ENCODE measurements around the gene KCNC3. TPM values are rescaled to one million over a fixed set of nuclear protein-coding genes. Genes with fewer than 3 reads are reported as not detected.
"Not testable (repeated sequence)": the region's sequence is repeated elsewhere in the genome, so short reads cannot be mapped to it uniquely, and the experiment has no call there.

KCNC3 gene
- total RNA-seq, 2 experiments from 2014 or later: 5.4 to 6.2 TPM

DNA sequence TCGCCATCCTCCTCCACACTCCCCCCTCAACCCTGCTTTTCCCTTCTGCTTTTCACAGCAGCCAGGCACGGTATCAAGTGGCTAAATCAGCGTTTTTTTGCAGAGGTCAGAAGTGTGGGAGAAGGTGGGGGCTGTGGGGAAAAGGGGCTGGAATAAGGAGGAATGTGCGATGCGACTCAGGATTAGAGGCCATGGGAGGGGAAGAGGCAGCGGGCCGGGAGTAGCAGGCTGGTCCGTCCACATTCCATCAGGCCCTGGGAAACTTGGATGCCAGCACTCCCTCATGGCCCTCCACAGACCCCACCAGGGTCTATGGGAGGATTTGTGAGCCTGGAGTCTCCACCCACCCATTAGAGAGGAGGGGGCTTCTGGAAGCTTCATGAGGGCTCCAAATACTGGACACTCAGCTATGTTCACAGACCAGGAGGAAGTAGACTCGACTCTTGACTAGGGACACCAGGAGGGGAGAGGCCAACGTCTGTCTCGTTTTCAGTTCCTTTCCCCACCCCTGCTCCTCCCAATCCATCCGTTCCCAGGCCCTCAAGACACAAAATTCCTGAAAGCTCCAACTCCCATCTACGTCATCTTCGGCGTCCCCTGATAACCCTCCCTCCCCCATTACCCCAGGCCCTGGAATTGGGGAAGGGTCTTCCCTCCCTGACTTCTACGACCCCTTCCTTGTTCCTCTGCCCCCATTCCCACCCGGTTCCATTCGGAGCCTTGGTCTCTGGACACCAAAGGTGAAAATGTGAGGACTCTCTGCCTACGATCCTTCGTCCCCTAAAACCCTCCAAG, 3.3 kb upstream of the KCNC3 start:
- CTCF ChIA-PET: interaction anchor here (1.5 to 2.0 kb wide), 3 partner anchors 25 to 128 kb away, joined by 4 to 11 read pairs (median 6); no protein-coding TSS in a partner anchor

DNA sequence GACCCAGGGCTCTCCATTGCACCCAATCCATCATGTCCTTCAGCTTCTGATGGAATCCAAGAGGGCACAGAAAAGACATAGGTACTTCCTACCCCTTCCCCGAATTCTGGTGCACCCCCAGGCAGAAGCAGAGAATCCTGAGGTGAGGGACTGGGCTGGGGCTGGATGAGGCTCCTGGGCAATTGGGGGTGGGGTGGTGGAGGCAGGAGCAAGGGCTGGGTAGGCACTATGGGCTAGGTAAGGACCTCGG, 2.7 kb upstream of the KCNC3 start:
- Mint-ChIP-seq H3K4me3 (peak overlapping the region; percentile 79), H3K36me3 (peaks cover 27% of the 10 kb centered on the region), H3K27me3 (peaks cover 44% of the 10 kb centered on the region), H3K9me3 (no peaks in the 10 kb centered on the region), H3K27ac (peak overlapping the region; percentile 83), H3K4me1 (ENCODE audit: low read depth) (peaks cover 69% of the 10 kb centered on the region)
- ChIA-PET CTCF (no interaction called here), POLR2A (no interaction called here)
- no peak for DNase-seq
- intact Hi-C loops (cut with micrococcal nuclease): loop anchor here (10.0 kb wide), 1 partner anchor 473 kb away; no protein-coding TSS in a partner anchor

More for the DNA sequence above, 3.3 kb upstream of the KCNC3 start:
- H3K4me3 Mint-ChIP-seq: peak overlapping the region; percentile 79
- no peaks in the 10 kb centered on the region for H3K9me3 Mint-ChIP-seq
- intact Hi-C loops (cut with micrococcal nuclease): loop anchor here (1.0 to 10.0 kb wide), 3 partner anchors 44 to 472 kb away; partner anchors contain the start of genes NR1H2 and POLD1
- H3K4me1 Mint-ChIP-seq (ENCODE audit: low read depth): peaks cover 64% of the 10 kb centered on the region
- POLR2A ChIA-PET: no interaction called here
- peak; percentile 17 for DNase-seq
- H3K36me3 Mint-ChIP-seq: peaks cover 24% of the 10 kb centered on the region
- peaks cover 39% of the 10 kb centered on the region for H3K27me3 Mint-ChIP-seq
- H3K27ac Mint-ChIP-seq: peak overlapping the region; percentile 83

DNA sequence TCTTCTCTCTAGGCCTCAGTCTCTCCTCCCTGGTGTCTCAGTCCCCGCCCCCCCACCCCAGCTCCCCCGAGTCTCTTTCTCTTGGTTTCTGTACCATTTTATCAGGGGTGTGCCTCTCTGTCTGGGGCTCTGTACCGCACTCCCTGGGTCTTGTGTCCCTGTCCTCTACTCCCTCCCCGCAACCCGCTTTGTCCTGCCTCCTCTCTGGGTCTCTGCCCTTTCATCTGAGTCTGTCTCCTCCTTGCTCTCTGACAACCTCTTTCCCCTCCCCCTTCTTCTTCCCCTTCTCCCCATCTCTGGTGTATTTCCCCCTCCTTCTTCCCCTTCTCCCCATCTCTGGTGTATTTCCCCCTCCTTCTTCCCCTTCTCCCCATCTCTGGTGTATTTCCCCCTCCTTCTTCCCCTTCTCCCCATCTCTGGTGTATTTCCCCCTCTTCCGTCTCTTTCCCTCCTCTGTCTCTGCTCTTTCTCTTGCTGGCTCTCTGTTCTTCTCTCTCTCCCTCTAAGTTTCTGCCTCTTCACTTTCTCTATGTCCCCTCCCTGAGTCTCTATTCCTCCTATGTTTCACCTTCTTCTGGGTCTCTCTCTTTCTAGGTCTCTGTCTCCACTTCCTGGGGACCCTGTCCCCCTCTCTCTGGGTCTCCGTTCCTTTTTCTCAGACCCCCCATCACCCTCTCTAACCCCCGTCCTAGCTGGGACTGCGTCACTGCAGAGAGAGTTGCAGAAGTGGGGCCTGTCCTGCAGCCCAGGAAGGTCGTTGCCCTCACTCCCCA, 2.2 kb upstream of the KCNC3 start:
- DNase-seq: peak; percentile 45
- Mint-ChIP-seq H3K4me1 (ENCODE audit: low read depth) (peaks cover 74% of the 10 kb centered on the region), H3K27me3 (peaks cover 49% of the 10 kb centered on the region), H3K4me3 (peak overlapping the region; percentile 79), H3K9me3 (no peaks in the 10 kb centered on the region), H3K36me3 (peaks cover 29% of the 10 kb centered on the region), H3K27ac (peak overlapping the region; percentile 83)
- CTCF ChIA-PET: no interaction called here
- POLR2A ChIA-PET: no interaction called here
- intact Hi-C loops (cut with micrococcal nuclease): loop anchor here (10.0 kb wide), 1 partner anchor 473 kb away; no protein-coding TSS in a partner anchor

DNA sequence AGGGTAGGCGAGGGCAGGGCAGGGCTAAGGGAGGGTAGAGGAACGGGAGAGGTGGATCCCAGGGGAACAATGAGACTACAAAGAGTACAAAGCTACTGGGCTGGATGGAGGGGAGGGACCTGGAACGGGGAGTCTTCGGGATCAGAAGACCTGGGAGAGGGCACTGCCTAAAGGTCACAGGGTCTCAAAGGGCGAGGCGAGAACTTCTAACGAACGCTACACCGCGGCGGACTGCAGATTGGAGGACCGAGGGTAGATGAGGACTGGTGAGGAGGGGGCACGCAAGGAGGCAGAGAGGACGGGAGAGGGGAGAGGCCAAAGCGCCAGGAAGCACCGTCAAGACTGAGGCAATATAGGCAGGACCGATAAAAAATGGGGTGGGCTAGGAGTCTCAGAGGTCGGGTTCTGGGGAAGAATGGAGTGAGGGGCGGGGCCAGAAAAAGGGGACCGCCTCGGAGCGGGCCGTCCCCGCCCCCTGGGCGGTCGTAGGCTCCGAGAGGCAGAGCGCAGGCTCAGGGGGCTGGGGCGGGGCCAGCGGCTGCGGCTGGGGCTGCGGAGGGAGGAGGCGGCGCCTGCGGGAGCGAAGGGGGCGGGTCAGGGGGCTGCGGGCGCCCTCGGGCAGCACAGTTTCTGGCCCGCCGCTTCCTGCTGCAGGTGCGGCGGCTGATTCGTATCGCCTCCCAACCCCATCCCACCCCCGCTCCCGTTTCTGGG, 1.3 kb upstream of the KCNC3 start:
- H3K27ac Mint-ChIP-seq: peak overlapping the region; percentile 88
- intact Hi-C loops (cut with micrococcal nuclease): loop anchor here (10.0 kb wide), 1 partner anchor 474 kb away; no protein-coding TSS in a partner anchor
- H3K36me3 Mint-ChIP-seq: peaks cover 25% of the 10 kb centered on the region
- CTCF ChIA-PET: no interaction called here
- peaks cover 76% of the 10 kb centered on the region for H3K4me1 Mint-ChIP-seq (ENCODE audit: low read depth)
- peak; percentile 94 for DNase-seq
- H3K27me3 Mint-ChIP-seq: peaks cover 52% of the 10 kb centered on the region
- peak overlapping the region; percentile 82 for H3K4me3 Mint-ChIP-seq
- POLR2A ChIA-PET: no interaction called here
- no peaks in the 10 kb centered on the region for H3K9me3 Mint-ChIP-seq

DNA sequence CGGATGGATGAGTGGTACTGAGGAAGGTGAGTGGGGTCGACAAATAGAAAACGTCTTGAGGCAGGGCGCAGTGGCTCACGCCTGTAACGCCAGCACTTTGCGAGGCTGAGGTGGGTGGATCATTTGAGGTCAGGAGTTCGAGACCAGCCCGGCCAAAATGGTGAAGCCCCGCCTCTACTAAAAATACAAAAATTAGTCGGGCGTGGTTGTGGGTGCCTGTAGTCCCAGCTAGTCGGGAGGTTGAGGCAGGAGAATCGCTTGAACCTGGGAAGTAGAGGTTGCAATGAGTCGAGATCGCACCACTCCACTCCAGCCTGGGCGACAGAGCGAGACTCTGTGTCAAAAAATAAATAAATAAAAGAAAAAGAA, 733 bp upstream of the KCNC3 start:
- CTCF ChIA-PET: interaction anchor here (1.9 kb wide), 1 partner anchor 29 kb away, joined by 11 read pairs; no protein-coding TSS in a partner anchor
- H3K27me3 Mint-ChIP-seq: peaks cover 49% of the 10 kb centered on the region
- POLR2A ChIA-PET, H3K9me3 Mint-ChIP-seq: not testable (repeated sequence)
- peaks cover 21% of the 10 kb centered on the region for H3K36me3 Mint-ChIP-seq
- peak overlapping the region; percentile 88 for H3K27ac Mint-ChIP-seq
- peak; percentile 49 for DNase-seq
- peak overlapping the region; percentile 82 for H3K4me3 Mint-ChIP-seq
- intact Hi-C loops (cut with micrococcal nuclease): loop anchor here (1.0 to 10.0 kb wide), 7 partner anchors 17 to 653 kb away; partner anchors contain the start of genes PRMT1, VRK3 and ZNF473
- peaks cover 71% of the 10 kb centered on the region for H3K4me1 Mint-ChIP-seq (ENCODE audit: low read depth)

DNA sequence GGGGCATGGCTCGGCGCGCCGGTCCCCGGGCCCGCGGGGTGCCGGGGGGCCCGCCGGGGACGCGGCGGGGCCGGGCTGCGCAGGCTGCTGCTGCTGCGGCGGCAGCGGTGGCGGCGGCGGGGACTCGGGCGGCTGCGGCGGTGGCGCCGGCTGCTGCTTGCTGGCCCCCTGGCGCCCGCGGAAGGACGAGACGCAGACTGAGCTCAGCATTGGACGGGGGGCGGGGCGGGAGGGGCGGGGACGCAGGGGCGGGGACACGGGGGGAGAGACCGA, 368 bp downstream of the KCNC3 start:
- ChIA-PET CTCF (interaction anchor here (0.7 to 1.9 kb wide), 9 partner anchors 11 to 74 kb away, joined by 3 to 11 read pairs (median 5); partner anchors contain the start of gene NR1H2), POLR2A (interaction anchor here (1.2 kb wide), 1 partner anchor 23 kb away, joined by 3 read pairs; no protein-coding TSS in a partner anchor)
- H3K4me3 Mint-ChIP-seq: no peak overlapping the region
- peaks cover 49% of the 10 kb centered on the region for H3K27me3 Mint-ChIP-seq
- intact Hi-C loops (cut with micrococcal nuclease): loop anchor here (1.0 to 10.0 kb wide), 6 partner anchors 18 to 652 kb away; partner anchors contain the start of genes PRMT1, VRK3 and ZNF473
- no peaks in the 10 kb centered on the region for H3K9me3 Mint-ChIP-seq
- no peak for DNase-seq
- peaks cover 62% of the 10 kb centered on the region for H3K4me1 Mint-ChIP-seq (ENCODE audit: low read depth)
- H3K27ac Mint-ChIP-seq: no peak overlapping the region
- H3K36me3 Mint-ChIP-seq: peaks cover 20% of the 10 kb centered on the region

DNA sequence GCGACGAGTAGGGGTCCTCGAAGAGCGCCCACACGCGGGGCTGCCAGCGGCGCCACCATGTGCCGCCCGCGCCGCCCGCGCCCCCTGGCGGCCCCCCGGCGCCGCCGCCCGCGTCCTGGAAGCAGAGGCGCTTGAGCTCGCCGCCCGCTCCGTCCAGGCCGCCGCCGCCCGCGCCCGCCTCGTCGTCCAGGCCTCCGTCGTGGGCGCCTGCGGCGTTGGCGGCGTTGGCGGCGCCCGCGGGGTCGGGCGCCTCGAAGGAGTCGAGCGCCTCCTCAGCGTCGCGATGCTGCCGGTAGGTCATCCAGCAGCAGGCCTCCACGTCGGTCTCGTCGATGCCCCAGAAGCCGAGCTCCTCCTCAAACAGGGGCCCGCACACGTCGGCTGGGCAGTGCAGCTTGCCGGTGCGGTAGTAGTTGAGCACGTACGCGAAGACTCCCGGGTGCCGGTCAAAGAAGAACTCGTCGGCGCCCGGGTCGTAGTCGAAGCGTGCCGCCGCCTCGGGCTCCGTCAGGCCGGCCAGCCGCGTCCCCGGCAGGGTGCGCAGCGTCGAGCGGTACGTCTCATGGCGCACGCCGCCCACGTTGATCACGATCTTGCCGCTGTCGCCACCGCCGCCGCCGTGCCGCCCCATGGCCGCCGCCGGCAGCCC, 829 bp downstream of the KCNC3 start:
- H3K27me3 Mint-ChIP-seq: peaks cover 44% of the 10 kb centered on the region
- H3K4me3 Mint-ChIP-seq: no peak overlapping the region

DNA sequence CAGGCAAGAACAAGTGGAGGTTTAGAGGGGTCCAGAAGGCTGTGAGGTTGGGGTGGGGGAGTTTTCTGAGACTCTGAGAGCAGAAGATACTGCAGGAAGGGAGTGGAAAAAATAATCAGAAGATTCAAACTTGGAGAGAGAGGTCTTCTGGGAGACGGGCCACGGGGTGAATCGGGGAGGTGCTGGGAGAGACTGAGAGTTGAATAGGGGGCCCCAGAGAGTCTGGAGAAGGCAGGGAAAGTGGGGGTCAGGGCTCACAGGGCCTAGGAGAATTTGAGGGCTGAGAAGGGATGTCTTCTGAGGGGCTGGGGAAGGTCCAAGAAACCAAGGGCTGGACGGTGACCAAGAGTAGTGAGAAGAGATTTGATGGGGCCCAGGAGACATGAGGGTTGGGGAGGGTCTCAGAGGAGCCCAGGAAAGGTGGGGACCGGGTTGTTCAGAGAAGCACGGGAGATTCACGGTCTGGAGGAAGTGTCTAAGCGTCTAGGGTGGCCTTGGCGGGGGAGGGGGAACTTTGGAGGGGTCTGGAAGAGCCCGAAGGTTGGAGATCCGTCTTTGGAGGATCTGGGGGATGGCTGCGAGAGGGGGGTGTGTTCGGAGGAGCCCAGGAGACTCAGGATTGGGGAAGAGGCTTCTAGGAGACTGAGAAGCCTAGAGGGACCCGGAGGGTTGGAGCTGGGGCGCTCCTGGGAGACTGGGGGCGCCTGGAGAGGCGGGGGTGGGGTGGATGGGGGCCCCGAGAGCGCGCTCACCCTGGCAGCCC, 1.5 kb downstream of the KCNC3 start:
- Mint-ChIP-seq H3K4me1 (ENCODE audit: low read depth) (peaks cover 53% of the 10 kb centered on the region), H3K36me3 (peaks cover 20% of the 10 kb centered on the region), H3K4me3 (peak overlapping the region; percentile 60), H3K27me3 (peaks cover 41% of the 10 kb centered on the region), H3K27ac (peak overlapping the region; percentile 16), H3K9me3 (no peaks in the 10 kb centered on the region)
- no peak for DNase-seq
- intact Hi-C loops (cut with micrococcal nuclease): loop anchor here (2.0 to 10.0 kb wide), 4 partner anchors 35 to 650 kb away; partner anchors contain the start of genes PRMT1, VRK3 and ZNF473
- ChIA-PET POLR2A (no interaction called here), CTCF (interaction anchor here (0.7 to 1.9 kb wide), 8 partner anchors 13 to 180 kb away, joined by 3 to 11 read pairs (median 6); no protein-coding TSS in a partner anchor)

More for the DNA sequence above, 829 bp downstream of the KCNC3 start:
- intact Hi-C loops (cut with micrococcal nuclease): loop anchor here (2.0 to 10.0 kb wide), 4 partner anchors 34 to 651 kb away; partner anchors contain the start of genes PRMT1, VRK3 and ZNF473
- H3K27ac Mint-ChIP-seq: no peak overlapping the region
- peak; percentile 32 for DNase-seq
- no peaks in the 10 kb centered on the region for H3K9me3 Mint-ChIP-seq
- peaks cover 17% of the 10 kb centered on the region for H3K36me3 Mint-ChIP-seq
- CTCF ChIA-PET: interaction anchor here (0.7 to 1.9 kb wide), 10 partner anchors 12 to 181 kb away, joined by 3 to 11 read pairs (median 4); no protein-coding TSS in a partner anchor
- POLR2A ChIA-PET: interaction anchor here (1.2 kb wide), 1 partner anchor 24 kb away, joined by 3 read pairs; no protein-coding TSS in a partner anchor
- peaks cover 57% of the 10 kb centered on the region for H3K4me1 Mint-ChIP-seq (ENCODE audit: low read depth)

DNA sequence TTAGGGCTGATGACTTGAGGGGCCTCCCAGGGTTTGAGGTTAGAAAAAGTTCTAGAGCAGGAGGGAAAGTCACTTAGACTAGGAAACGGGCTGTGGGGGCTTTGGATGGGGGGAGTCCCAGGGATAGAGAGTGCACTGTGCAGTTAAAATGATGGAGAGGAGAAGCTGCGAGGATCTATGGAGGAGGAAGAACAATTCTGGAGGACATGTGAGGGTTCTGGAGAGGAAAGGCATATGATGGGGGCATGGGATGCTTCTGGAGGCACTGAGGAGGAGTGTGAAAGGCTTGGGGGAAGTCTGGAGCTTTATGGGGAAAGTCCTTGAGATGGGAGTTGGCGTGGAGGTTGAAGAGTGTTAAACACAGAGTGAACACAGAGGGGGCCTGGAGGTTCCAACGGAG, 2.2 kb downstream of the KCNC3 start:
- POLR2A ChIA-PET: no interaction called here
- DNase-seq: no peak
- Mint-ChIP-seq H3K9me3 (no peaks in the 10 kb centered on the region), H3K36me3 (peaks cover 26% of the 10 kb centered on the region), H3K4me1 (ENCODE audit: low read depth) (peaks cover 46% of the 10 kb centered on the region), H3K27me3 (peaks cover 35% of the 10 kb centered on the region), H3K27ac (no peak overlapping the region), H3K4me3 (peak overlapping the region; percentile 60)
- CTCF ChIA-PET: no interaction called here
- intact Hi-C loops (cut with micrococcal nuclease): loop anchor here (5.0 to 10.0 kb wide), 3 partner anchors 75 to 650 kb away; partner anchors contain the start of genes PRMT1, VRK3 and ZNF473

DNA sequence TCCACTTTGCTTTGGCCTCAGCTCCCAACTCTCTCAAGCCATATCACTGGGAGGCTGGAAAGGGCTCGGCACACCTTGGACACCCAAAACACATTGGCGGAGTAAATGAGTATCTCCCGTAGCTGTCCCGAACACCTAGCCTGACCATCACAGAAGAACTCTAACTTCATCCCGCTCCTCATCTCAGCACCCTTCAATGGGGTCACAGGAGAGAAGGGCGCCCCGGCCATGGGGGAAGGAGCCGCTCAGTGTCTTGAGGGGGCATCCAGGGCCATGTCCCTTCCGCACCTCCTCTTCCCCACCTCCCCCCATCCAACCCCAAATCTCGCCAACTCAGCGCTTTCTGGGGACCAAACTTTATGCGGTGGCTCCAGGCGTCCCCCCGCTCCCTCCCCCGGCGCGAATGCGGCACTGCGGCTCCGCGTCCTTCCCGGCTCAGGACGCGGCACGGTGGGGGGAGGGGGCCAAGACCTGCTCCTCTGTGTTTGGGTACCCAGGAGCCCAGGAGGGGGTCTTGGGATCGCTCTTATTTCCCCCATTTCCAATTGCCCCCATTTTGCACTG, 3.0 kb downstream of the KCNC3 start:
- peaks cover 28% of the 10 kb centered on the region for H3K27me3 Mint-ChIP-seq
- peak overlapping the region; percentile 60 for H3K4me3 Mint-ChIP-seq
- H3K9me3 Mint-ChIP-seq: no peaks in the 10 kb centered on the region
- intact Hi-C loops (cut with micrococcal nuclease): loop anchor here (5.0 to 10.0 kb wide), 3 partner anchors 74 to 649 kb away; partner anchors contain the start of genes PRMT1, VRK3 and ZNF473
- H3K27ac Mint-ChIP-seq: no peak overlapping the region
- peaks cover 26% of the 10 kb centered on the region for H3K36me3 Mint-ChIP-seq
- DNase-seq: no peak
- H3K4me1 Mint-ChIP-seq (ENCODE audit: low read depth): peaks cover 39% of the 10 kb centered on the region
- CTCF ChIA-PET: interaction anchor here (0.9 to 1.0 kb wide), 2 partner anchors 66 to 74 kb away, joined by 4 to 6 read pairs; no protein-coding TSS in a partner anchor
- POLR2A ChIA-PET: interaction anchor here (0.9 to 1.0 kb wide), 2 partner anchors 25 to 32 kb away, joined by 3 read pairs; no protein-coding TSS in a partner anchor

All from activated CD4-positive, alpha-beta memory T cell treated with anti-CD3 and anti-CD28 coated beads for 36 hours (primary cell).